ENCODE results near the gene JARID2. TPM values are rescaled to one million over a fixed set of nuclear protein-coding genes. Genes with fewer than 3 reads are reported as not detected.

The JARID2 gene
- total RNA-seq, 1 experiment from 2014 or later, result 23.6 TPM

DNA sequence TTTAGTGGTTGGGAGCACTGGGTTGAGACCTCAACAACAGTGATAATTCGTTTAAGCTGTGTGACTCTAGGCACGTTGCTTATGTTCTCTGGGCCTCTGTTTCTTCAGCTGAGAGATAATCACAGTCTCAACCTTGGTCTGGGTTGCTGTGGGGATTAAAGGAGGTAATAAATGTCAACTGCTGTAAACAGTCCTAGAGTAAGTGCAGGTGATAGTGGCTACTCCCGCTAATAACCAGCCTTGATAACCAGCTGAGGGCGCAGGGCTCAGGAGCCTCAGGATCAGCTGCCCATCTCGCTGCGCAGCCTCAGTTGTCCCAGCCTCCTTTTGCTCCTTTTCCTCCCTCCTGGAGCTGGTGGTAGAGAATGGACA, 58.0 kb downstream of the JARID2 start:
- Histone ChIP-seq H3K4me3 (replicated peaks in 1 of 2; ENCODE audit: low read depth in 1 of 2, low read length in 2 of 2) (no peak overlapping the region), H3K27me3 (ENCODE audit: insufficient read depth, low read length) (no peaks in the 10 kb centered on the region), H4K20me1 (ENCODE audit: insufficient read depth) (no peaks in the 10 kb centered on the region), H2AFZ (ENCODE audit: low read depth, low read length, poor library complexity, severe bottlenecking) (no peak overlapping the region), H3K9me2 (ENCODE audit: insufficient read depth) (no peaks in the 10 kb centered on the region), H3K4me2 (ENCODE audit: low read length) (no peak overlapping the region), H3K9ac (ENCODE audit: low read length) (no peak overlapping the region), H3K79me2 (ENCODE audit: insufficient read depth, low read length) (peaks cover 77% of the 10 kb centered on the region), H3K4me1 (ENCODE audit: control insufficient read depth in 1 of 2, insufficient read depth in 2 of 2, low read length in 2 of 2) (peaks cover 11 to 75% of the 10 kb centered on the region in 2 experiments), H3K36me3 (ENCODE audit: control insufficient read depth in 1 of 2, insufficient read depth in 2 of 2, low read length in 2 of 2) (no peaks in the 10 kb centered on the region), H3K27ac (ENCODE audit: low read depth, low read length) (no peak overlapping the region), H3K9me3 (ENCODE audit: control insufficient read depth in 1 of 2, insufficient read depth in 1 of 2, low read depth in 1 of 2, low read length in 2 of 2) (no peaks in the 10 kb centered on the region)
- CTCF ChIA-PET, result no interaction called here
- intact Hi-C loops (cut with micrococcal nuclease), result no loop called here
- RAD21 ChIA-PET (ENCODE audit: low non-redundant PET in 1 of 2, low total read pairs in 2 of 2, uncharacterized antibody in 2 of 2, unreplicated experiment in 2 of 2), result no interaction called here
- no TSS peak for BruUV-seq (replicated peaks)
- ATAC-seq (no peak), DNase-seq (ENCODE audit: low read depth, low spot score) (no peak)
- TF ChIP-seq ELF1 (IDR thresholded peaks at IDR 0.05; ENCODE audit: borderline replicate concordance, low read depth) (no peak), RAD21 (IDR thresholded peaks at IDR 0.05; ENCODE audit: low read depth) (no peak)
- TF ChIP-seq, protein P1, sequence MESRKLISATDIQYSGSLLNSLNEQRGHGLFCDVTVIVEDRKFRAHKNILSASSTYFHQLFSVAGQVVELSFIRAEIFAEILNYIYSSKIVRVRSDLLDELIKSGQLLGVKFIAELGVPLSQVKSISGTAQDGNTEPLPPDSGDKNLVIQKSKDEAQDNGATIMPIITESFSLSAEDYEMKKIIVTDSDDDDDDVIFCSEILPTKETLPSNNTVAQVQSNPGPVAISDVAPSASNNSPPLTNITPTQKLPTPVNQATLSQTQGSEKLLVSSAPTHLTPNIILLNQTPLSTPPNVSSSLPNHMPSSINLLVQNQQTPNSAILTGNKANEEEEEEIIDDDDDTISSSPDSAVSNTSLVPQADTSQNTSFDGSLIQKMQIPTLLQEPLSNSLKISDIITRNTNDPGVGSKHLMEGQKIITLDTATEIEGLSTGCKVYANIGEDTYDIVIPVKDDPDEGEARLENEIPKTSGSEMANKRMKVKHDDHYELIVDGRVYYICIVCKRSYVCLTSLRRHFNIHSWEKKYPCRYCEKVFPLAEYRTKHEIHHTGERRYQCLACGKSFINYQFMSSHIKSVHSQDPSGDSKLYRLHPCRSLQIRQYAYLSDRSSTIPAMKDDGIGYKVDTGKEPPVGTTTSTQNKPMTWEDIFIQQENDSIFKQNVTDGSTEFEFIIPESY (IDR thresholded peaks at IDR 0.05; ENCODE audit: extremely low read depth, insufficient replicate concordance, low read length), result no peak
- POLR2A ChIA-PET, result no interaction called here

DNA sequence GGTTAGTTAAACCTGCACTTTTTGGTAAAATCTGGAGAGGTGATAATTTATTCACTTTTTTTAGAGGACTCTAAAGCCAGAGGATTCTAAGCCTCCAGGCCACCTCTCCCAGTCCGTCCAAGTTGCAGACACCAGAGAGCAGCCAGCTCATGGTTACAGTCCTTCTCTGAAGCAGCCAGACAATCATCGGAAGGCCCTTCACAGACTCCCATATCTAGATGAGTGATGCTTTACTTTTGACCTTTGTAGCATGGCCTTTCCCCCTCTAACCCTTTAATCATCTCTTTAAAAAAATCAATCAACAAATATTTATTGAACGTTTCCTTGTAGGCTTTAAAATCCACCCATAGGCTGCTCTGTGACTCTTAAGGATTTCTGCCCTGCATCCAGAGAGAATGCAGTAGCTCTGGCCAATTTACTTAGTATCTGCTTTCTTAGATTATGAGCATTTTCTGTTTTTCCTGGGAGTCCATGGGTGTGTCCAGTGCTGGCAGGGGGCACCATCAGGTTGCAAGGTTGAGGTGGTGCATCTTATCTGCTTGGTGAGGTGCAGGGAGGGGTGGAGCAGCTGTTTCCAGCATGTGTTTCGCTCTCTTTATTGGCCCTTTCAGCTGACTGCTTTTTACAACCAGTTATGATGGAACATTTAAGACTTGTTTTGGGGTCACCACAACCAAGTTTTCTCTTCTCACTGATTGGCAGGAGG, 58.6 kb downstream of the JARID2 start:
- RAD21 ChIA-PET (ENCODE audit: low non-redundant PET in 1 of 2, low total read pairs in 2 of 2, uncharacterized antibody in 2 of 2, unreplicated experiment in 2 of 2), result no interaction called here
- intact Hi-C loops (cut with micrococcal nuclease), result no loop called here

More for the DNA sequence above, 58.6 kb downstream of the JARID2 start:
- Histone ChIP-seq H3K27me3 (ENCODE audit: insufficient read depth, low read length) (no peaks in the 10 kb centered on the region), H2AFZ (ENCODE audit: low read depth, low read length, poor library complexity, severe bottlenecking) (no peak overlapping the region), H3K4me3 (replicated peaks in 1 of 2; ENCODE audit: low read depth in 1 of 2, low read length in 2 of 2) (no peak overlapping the region), H3K4me2 (ENCODE audit: low read length) (no peak overlapping the region), H3K9me3 (ENCODE audit: control insufficient read depth in 1 of 2, insufficient read depth in 1 of 2, low read depth in 1 of 2, low read length in 2 of 2) (no peaks in the 10 kb centered on the region), H3K9ac (ENCODE audit: low read length) (no peak overlapping the region), H3K79me2 (ENCODE audit: insufficient read depth, low read length) (peaks cover 73% of the 10 kb centered on the region), H3K36me3 (ENCODE audit: control insufficient read depth in 1 of 2, insufficient read depth in 2 of 2, low read length in 2 of 2) (no peaks in the 10 kb centered on the region), H3K9me2 (ENCODE audit: insufficient read depth) (no peaks in the 10 kb centered on the region), H3K4me1 (ENCODE audit: control insufficient read depth in 1 of 2, insufficient read depth in 2 of 2, low read length in 2 of 2) (peaks cover 9 to 69% of the 10 kb centered on the region in 2 experiments), H3K27ac (ENCODE audit: low read depth, low read length) (no peak overlapping the region), H4K20me1 (ENCODE audit: insufficient read depth) (no peaks in the 10 kb centered on the region)
- CTCF ChIA-PET, result no interaction called here
- BruUV-seq (replicated peaks), result no TSS peak
- no peak for ATAC-seq
- TF ChIP-seq, protein P1 (IDR thresholded peaks at IDR 0.05; ENCODE audit: extremely low read depth, insufficient replicate concordance, low read length), result no peak
- TF ChIP-seq YY1 (IDR thresholded peaks at IDR 0.05; ENCODE audit: extremely low read depth, insufficient replicate concordance, low read depth, low read length), result no peak
- no peak for TF ChIP-seq CEBPB (IDR thresholded peaks at IDR 0.05; ENCODE audit: low read depth)
- no peak for TF ChIP-seq CBX3 (IDR thresholded peaks at IDR 0.05; ENCODE audit: low read depth)
- TF ChIP-seq POLR2A (IDR thresholded peaks at IDR 0.05; ENCODE audit: borderline replicate concordance, extremely low read depth, insufficient read depth, insufficient read length), result no peak
- TF ChIP-seq EGR1 (IDR thresholded peaks at IDR 0.05; ENCODE audit: low read depth), result no peak
- TF ChIP-seq SRF (IDR thresholded peaks at IDR 0.05; ENCODE audit: low read depth), result no peak
- POLR2A ChIA-PET, result interaction anchor here (0.6 kb wide), 1 partner anchor 71 kb away, joined by 3 read pairs; no protein-coding TSS in a partner anchor
- no peak for DNase-seq (ENCODE audit: low read depth, low spot score)
